ENCODE measurements around the gene CNST.

Gene CNST

GRCh38 chr1:246641394-246641793 lies 75.1 kb downstream of the CNST start:
- no peak overlapping the region for H3K4me3 ChIP-seq
- H3K27me3 ChIP-seq: no peaks in the 10 kb centered on the region
- no peak overlapping the region for H3K27ac ChIP-seq
- peaks cover 0 to 13% (median 6%) of the 10 kb centered on the region in 10 experiments; a peak in 6 of 20 replicates for H3K4me1 ChIP-seq
- TF ChIP-seq Cebpa-rat (IDR thresholded peaks at IDR 0.05): no peak
- no peak overlapping the region for H3K4me2 ChIP-seq
- H3K9ac ChIP-seq: no peak overlapping the region
- peaks cover 0 to 18% (median 0%) of the 10 kb centered on the region in 11 experiments; a peak in 4 of 22 replicates for H4K20me1 ChIP-seq
- peaks cover 9 to 52% (median 40%) of the 10 kb centered on the region in 11 experiments for H3K9me3 ChIP-seq (replicated peaks in 1 of 11)
- H3K36me3 ChIP-seq: peaks cover 69 to 100% (median 80%) of the 10 kb centered on the region in 11 experiments

- Histone ChIP-seq H3K4me1 (peaks cover 0 to 13% (median 6%) of the 10 kb centered on the region in 10 experiments; a peak in 6 of 20 replicates), H3K9ac (no peak overlapping the region), H3K4me3 (no peak overlapping the region), H4K20me1 (peaks cover 0 to 17% (median 0%) of the 10 kb centered on the region in 11 experiments; a peak in 4 of 22 replicates), H3K27me3 (no peaks in the 10 kb centered on the region), H3K4me2 (no peak overlapping the region), H3K36me3 (peaks cover 64 to 100% (median 79%) of the 10 kb centered on the region in 11 experiments), H3K9me3 (replicated peaks in 1 of 11) (peaks cover 0 to 39% (median 27%) of the 10 kb centered on the region in 11 experiments; a peak in 18 of 22 replicates), H3K27ac (no peak overlapping the region)
- TF ChIP-seq Cebpa-rat (IDR thresholded peaks at IDR 0.05): no peak
These were observed 76.5 kb downstream of the CNST start for GRCh38 chr1:246642719-246643118.

- peaks cover 0 to 18% (median 14%) of the 10 kb centered on the region in 11 experiments; a peak in 15 of 22 replicates for H3K9me3 ChIP-seq (replicated peaks in 1 of 11)
- no peak overlapping the region; a peak in 1 of 22 replicates for H3K27ac ChIP-seq
- no peaks in the 10 kb centered on the region for H3K27me3 ChIP-seq
- H3K4me1 ChIP-seq: peaks cover 8 to 17% (median 10%) of the 10 kb centered on the region in 10 experiments; a peak in 19 of 20 replicates
- H3K4me3 ChIP-seq: no peak overlapping the region
- H4K20me1 ChIP-seq: no peaks in the 10 kb centered on the region; a peak in 1 of 22 replicates
- no peak overlapping the region for H3K9ac ChIP-seq
- peaks cover 53 to 100% (median 76%) of the 10 kb centered on the region in 11 experiments for H3K36me3 ChIP-seq
- TF ChIP-seq Cebpa-rat (IDR thresholded peaks at IDR 0.05): 0 out of 22 replicates have a peak, but pooled peaks of 1 of the 11 experiments have one; percentile 8
- H3K4me2 ChIP-seq: no peak overlapping the region
These were observed 80.9 kb downstream of the CNST start for GRCh38 chr1:246647113-246647512.

- no peak overlapping the region for H3K4me2 ChIP-seq
- 0 out of 22 replicates have a peak, but pooled peaks of 1 of the 11 experiments have one; percentile 1 for TF ChIP-seq Cebpa-rat (IDR thresholded peaks at IDR 0.05)
- no peak overlapping the region; a peak in 1 of 22 replicates for H3K27ac ChIP-seq
These were observed 81.3 kb downstream of the CNST start for GRCh38 chr1:246647513-246647912.

DNA sequence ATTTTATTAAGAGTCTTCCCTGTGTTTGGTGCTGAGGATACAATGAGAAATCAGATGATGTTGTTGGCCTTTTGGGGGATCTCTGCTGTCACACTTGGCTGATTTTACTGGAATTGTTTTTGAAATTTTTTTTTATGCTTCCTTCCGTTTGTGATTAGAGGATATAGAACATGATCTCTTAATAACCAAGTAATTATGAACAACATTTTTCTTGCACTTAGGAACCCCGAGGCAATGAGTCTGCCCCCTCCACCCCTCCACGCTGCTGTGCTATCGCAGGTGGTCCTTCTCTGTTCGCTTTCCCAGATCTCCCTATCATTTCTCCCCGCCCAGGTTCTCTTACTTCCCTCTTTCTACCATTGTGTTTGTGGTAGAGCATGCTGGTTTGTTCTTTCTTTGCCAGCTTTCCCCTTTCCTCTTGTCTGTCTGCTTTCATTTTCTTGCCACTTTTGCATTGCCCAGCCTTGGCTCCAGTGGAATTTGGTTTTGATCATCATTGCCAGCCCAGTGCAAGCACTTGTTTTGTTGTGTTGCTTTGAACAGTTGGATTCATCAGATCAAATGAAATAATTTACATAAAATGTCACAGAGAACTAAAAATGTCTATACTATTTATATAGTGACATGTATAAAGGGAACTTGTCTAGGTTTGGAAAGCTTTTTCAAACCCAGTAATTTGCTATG lies 84.9 kb downstream of the CNST start:
- Histone ChIP-seq H3K36me3 (peaks cover 48 to 99% (median 68%) of the 10 kb centered on the region in 11 experiments), H3K27ac (peak overlapping the region in 1 of 11 experiments; percentile 14; a peak in 1 of 22 replicates), H4K20me1 (peaks cover 0 to 14% (median 0%) of the 10 kb centered on the region in 11 experiments; a peak in 1 of 22 replicates), H3K4me1 (peaks cover 8 to 17% (median 10%) of the 10 kb centered on the region in 10 experiments; a peak in 19 of 20 replicates), H3K27me3 (no peaks in the 10 kb centered on the region), H3K9ac (no peak overlapping the region), H3K4me3 (no peak overlapping the region), H3K9me3 (replicated peaks in 1 of 11) (no peaks in the 10 kb centered on the region), H3K4me2 (peak overlapping the region; percentile 17 to 59 (median 44); a peak in 20 of 22 replicates)
- TF ChIP-seq Cebpa-rat (IDR thresholded peaks at IDR 0.05): no peak

More at GRCh38 chr1:246647513-246647912, 81.3 kb downstream of the CNST start:
- H3K4me3 ChIP-seq: no peak overlapping the region
- H3K4me1 ChIP-seq: peaks cover 8 to 17% (median 10%) of the 10 kb centered on the region in 10 experiments; a peak in 19 of 20 replicates
- H3K36me3 ChIP-seq: peaks cover 54 to 100% (median 76%) of the 10 kb centered on the region in 11 experiments
- H3K27me3 ChIP-seq: no peaks in the 10 kb centered on the region
- peaks cover 0 to 18% (median 14%) of the 10 kb centered on the region in 11 experiments; a peak in 15 of 22 replicates for H3K9me3 ChIP-seq (replicated peaks in 1 of 11)
- H4K20me1 ChIP-seq: no peaks in the 10 kb centered on the region; a peak in 1 of 22 replicates
- no peak overlapping the region for H3K9ac ChIP-seq

DNA sequence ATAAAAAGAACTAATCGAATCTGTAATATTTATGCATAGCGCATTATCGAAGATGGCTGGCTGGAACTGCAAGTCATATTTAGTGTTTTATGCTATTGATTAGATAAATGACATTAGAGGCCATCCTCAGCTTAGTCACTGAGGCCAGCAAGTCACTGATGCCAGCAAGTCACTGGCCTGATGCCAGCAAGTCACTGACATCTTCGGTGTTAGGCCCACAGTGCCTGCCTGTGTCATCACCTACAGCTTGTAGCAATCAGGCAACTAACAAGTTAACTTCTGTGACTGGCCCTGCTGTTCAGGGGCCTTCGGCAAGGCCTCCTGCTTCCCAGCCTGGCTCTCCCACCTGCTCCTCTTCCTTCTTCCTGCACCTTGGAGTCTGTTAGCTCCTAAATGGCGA lies 92.3 kb downstream of the CNST start:
- Histone ChIP-seq H3K4me1 (peaks cover 0 to 28% (median 21%) of the 10 kb centered on the region in 10 experiments; a peak in 17 of 20 replicates), H3K27me3 (no peaks in the 10 kb centered on the region), H3K9me3 (replicated peaks in 1 of 11) (no peaks in the 10 kb centered on the region), H3K4me2 (no peak overlapping the region), H3K36me3 (peaks cover 46 to 86% (median 62%) of the 10 kb centered on the region in 11 experiments), H4K20me1 (peaks cover 0 to 13% (median 0%) of the 10 kb centered on the region in 11 experiments; a peak in 1 of 22 replicates), H3K4me3 (no peak overlapping the region), H3K9ac (no peak overlapping the region), H3K27ac (no peak overlapping the region)
- TF ChIP-seq Cebpa-rat (IDR thresholded peaks at IDR 0.05): no peak

GRCh38 chr1:246659594-246660140 lies 93.4 kb downstream of the CNST start:
- H3K9me3 ChIP-seq (replicated peaks in 1 of 11): no peaks in the 10 kb centered on the region
- no peak overlapping the region for H3K9ac ChIP-seq
- H4K20me1 ChIP-seq: peaks cover 0 to 5% (median 0%) of the 10 kb centered on the region in 11 experiments; a peak in 1 of 22 replicates
- peak overlapping the region in 10 of 11 experiments; percentile 4 to 61 (median 43); a peak in 15 of 22 replicates for H3K4me2 ChIP-seq
- no peak overlapping the region for H3K27ac ChIP-seq
- no peak overlapping the region for H3K4me3 ChIP-seq
- peaks cover 0 to 28% (median 21%) of the 10 kb centered on the region in 10 experiments; a peak in 17 of 20 replicates for H3K4me1 ChIP-seq
- H3K36me3 ChIP-seq: peaks cover 35 to 85% (median 53%) of the 10 kb centered on the region in 11 experiments
- TF ChIP-seq Cebpa-rat (IDR thresholded peaks at IDR 0.05): no peak
- no peaks in the 10 kb centered on the region for H3K27me3 ChIP-seq

- Histone ChIP-seq H4K20me1 (peaks cover 0 to 5% (median 0%) of the 10 kb centered on the region in 11 experiments; a peak in 1 of 22 replicates), H3K4me3 (no peak overlapping the region), H3K9ac (no peak overlapping the region; a peak in 1 of 22 replicates), H3K4me1 (peaks cover 0 to 28% (median 21%) of the 10 kb centered on the region in 10 experiments; a peak in 17 of 20 replicates), H3K27ac (no peak overlapping the region), H3K36me3 (peaks cover 44 to 84% (median 60%) of the 10 kb centered on the region in 11 experiments), H3K4me2 (no peak overlapping the region), H3K27me3 (no peaks in the 10 kb centered on the region), H3K9me3 (replicated peaks in 1 of 11) (no peaks in the 10 kb centered on the region)
- no peak for TF ChIP-seq Cebpa-rat (IDR thresholded peaks at IDR 0.05)
These were observed 95.2 kb downstream of the CNST start for GRCh38 chr1:246661451-246661850.

- Histone ChIP-seq H3K4me3 (no peak overlapping the region), H3K27me3 (no peaks in the 10 kb centered on the region), H3K4me1 (no peaks in the 10 kb centered on the region), H3K4me2 (no peak overlapping the region), H3K27ac (no peak overlapping the region), H3K36me3 (peaks cover 37 to 77% (median 48%) of the 10 kb centered on the region in 11 experiments), H3K9ac (no peak overlapping the region), H4K20me1 (no peaks in the 10 kb centered on the region), H3K9me3 (replicated peaks in 1 of 11) (no peaks in the 10 kb centered on the region)
- TF ChIP-seq Cebpa-rat (IDR thresholded peaks at IDR 0.05): no peak
These were observed 101.5 kb downstream of the CNST start for GRCh38 chr1:246667773-246668172.
